Liver (tissue), 3 donors: ENCODE results near the gene AFDN.

Experiments used
- CTCF ChIP-seq: fragments of 150-350 bp; IDR thresholded peaks from 2 replicates; pipeline ENCODE4 v1.5.1; 2017; ENCODE audit warnings: improper control_type of control experiment, low read depth, low read length; ENCODE audit not compliant: missing input control
- EGR1 ChIP-seq, 2 donors: IDR thresholded peaks; 2 replicates each; pipeline ENCODE4 v1.6.1; 2016 to 2018; ENCODE audit warnings: antibody characterized with exemption in 2 of 2, low read depth in 2 of 2
- FOXA1 ChIP-seq: IDR thresholded peaks from 2 replicates; pipeline ENCODE4 v1.6.1; 2016; ENCODE audit warnings: antibody characterized with exemption
- JUND ChIP-seq, 2 donors: IDR thresholded peaks; 2 replicates each; pipeline ENCODE4 v1.6.1; 2016; ENCODE audit warnings: antibody characterized with exemption in 2 of 2
- MAX ChIP-seq: IDR thresholded peaks from 2 replicates; pipeline ENCODE4 v1.6.1; 2016; ENCODE audit warnings: antibody characterized with exemption
- NR2F2 ChIP-seq: IDR thresholded peaks from 2 replicates; pipeline ENCODE4 v1.6.1; 2016; ENCODE audit warnings: antibody characterized with exemption
- RAD21 ChIP-seq, 2 donors: IDR thresholded peaks; 2 replicates each; pipeline ENCODE4 v1.6.1; 2016; ENCODE audit warnings: antibody characterized with exemption in 2 of 2, mild to moderate bottlenecking in 2 of 2
- RXRA ChIP-seq, 2 donors: IDR thresholded peaks; 2 replicates each; pipeline ENCODE4 v1.6.1; 2017 to 2018; ENCODE audit warnings: antibody characterized with exemption in 2 of 2, mild to moderate bottlenecking in 1 of 2
- SP1 ChIP-seq: IDR thresholded peaks from 2 replicates; pipeline ENCODE4 v1.6.1; 2018; ENCODE audit warnings: antibody characterized with exemption, mild to moderate bottlenecking
- TAF1 ChIP-seq: conservative IDR thresholded peaks from 2 replicates; pipeline ENCODE4 v1.6.1; 2016; ENCODE audit warnings: antibody characterized with exemption, mild to moderate bottlenecking
- YY1 ChIP-seq: IDR thresholded peaks from 2 replicates; pipeline ENCODE4 v1.6.1; 2016; ENCODE audit warnings: antibody characterized with exemption, mild to moderate bottlenecking
- donor health status: healthy.
- donor health status: healthy.

GRCh38 chr6:167932468-167933276 is 106.0 kb downstream of the AFDN start:
- TF ChIP-seq CTCF (no peak), SP1 (peak; percentile 78), EGR1 (IDR thresholded peaks at IDR 0.05; ENCODE audit: low read depth in 2 of 2) (no peak), RAD21 (IDR thresholded peaks at IDR 0.05) (peak in 1 of 2 donors; percentile 29), RXRA (IDR thresholded peaks at IDR 0.05) (peak; percentile 81 to 86), JUND (IDR thresholded peaks at IDR 0.05) (peak; percentile 48 to 49), TAF1 (peak; percentile 58), MAX (peak; percentile 47), YY1 (peak; percentile 41), FOXA1 (peak; percentile 54), NR2F2 (peak; percentile 29)
